GM12864 (cell line): ENCODE measurements around the gene GSN.

Source experiments
- DNase-seq: peaks from one replicate; pipeline ENCODE4 v3.0.0-alpha.2; 2011; ENCODE audit warnings: low read depth
- H3K4me3 ChIP-seq: 2 replicates; pipeline ENCODE4 v1.5.1; 2011; ENCODE audit warnings: mild to moderate bottlenecking, low read depth, low read length, control low read depth
- TF ChIP-seq, protein P1 (sequence below): IDR thresholded peaks from 2 replicates; pipeline ENCODE4 v1.5.1; 2011; ENCODE audit warnings: low read depth, mild to moderate bottlenecking, moderate library complexity, low read length, control low read depth, inconsistent platforms; ENCODE audit errors: missing control alignments

Gene GSN

DNA sequence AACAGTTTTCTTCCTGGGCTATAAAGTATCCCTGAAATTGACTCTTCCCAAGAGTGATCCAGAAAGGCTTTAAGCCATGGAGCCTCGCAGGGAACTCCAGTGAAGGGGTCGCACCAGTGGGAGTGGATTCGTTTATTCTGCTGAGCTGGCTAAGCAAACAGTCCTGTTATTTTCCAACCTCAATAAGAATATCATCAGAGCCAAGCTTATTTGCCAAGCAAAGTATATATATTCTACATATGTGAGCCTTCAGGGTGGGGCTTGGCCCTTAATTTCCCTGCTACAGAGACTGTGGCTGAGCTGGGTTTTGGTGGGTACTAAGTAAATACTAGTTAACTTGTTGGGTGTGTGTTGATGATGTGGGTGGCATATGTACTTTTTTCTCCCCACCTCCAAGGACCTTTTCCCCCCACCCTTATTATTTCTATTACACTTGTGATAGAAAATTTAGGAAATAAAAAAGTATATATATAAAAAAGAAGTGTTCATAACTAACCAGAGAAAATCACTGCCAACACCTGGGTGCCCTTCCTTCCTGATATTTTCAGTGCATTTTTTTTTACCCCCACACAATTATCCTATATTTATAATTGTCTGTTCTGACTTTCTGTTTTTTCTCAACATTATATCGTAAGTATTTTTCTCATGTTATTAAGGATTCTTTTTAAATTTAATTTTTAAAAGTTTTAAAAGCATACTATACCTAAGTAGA lies 5.3 kb downstream of the GSN start:
- TF ChIP-seq, protein P1, sequence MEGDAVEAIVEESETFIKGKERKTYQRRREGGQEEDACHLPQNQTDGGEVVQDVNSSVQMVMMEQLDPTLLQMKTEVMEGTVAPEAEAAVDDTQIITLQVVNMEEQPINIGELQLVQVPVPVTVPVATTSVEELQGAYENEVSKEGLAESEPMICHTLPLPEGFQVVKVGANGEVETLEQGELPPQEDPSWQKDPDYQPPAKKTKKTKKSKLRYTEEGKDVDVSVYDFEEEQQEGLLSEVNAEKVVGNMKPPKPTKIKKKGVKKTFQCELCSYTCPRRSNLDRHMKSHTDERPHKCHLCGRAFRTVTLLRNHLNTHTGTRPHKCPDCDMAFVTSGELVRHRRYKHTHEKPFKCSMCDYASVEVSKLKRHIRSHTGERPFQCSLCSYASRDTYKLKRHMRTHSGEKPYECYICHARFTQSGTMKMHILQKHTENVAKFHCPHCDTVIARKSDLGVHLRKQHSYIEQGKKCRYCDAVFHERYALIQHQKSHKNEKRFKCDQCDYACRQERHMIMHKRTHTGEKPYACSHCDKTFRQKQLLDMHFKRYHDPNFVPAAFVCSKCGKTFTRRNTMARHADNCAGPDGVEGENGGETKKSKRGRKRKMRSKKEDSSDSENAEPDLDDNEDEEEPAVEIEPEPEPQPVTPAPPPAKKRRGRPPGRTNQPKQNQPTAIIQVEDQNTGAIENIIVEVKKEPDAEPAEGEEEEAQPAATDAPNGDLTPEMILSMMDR, result no peak
- DNase-seq, result no peak
- no peak overlapping the region for H3K4me3 ChIP-seq

- no peak for DNase-seq
- H3K4me3 ChIP-seq, result no peak overlapping the region
- TF ChIP-seq, protein P1, result no peak
Measured at GRCh38 chr9:121274851-121275250, 6.9 kb downstream of the GSN start.

DNA sequence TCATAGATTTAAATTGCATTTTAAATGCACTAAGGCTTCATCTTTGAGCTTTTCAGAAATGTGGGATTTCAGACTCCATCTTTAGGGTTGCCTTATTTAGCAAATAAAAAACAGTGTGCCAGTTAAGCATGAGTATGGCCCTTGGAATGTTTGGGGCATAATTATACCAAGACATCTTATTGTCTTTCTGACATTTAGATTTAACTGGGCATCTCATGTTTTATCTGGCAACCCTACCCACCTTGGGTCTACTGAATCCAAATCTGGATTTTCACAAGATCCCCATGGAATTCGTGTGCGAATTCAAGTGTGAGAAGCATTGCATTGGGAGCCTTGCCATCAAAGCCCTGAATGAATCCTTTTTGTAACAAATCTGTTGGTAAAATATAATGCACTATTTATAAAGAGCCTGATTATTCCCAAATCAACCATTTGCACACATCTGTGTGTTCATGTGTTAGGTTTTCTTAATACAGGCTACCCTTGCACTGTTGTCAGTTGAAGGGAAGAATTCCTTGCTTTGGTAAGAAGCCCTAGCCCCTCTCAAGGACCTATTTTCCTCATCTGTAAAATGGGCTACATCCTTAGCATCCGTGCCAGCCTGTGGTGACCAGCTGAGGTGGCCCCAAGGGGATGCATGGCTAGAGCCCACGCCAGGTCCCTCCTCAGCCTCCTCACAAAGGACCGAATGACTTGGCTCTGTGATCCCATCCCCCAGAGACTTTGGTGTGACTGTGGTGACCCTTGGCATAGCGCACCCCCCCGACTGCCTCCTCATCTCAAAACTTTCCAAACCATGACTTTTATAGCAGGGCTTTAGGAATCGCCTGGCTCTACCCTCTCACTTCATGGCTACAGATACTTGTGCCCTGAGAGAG lies 8.1 kb downstream of the GSN start:
- TF ChIP-seq, protein P1, result no peak
- H3K4me3 ChIP-seq, result no peak overlapping the region
- DNase-seq, result no peak

DNA sequence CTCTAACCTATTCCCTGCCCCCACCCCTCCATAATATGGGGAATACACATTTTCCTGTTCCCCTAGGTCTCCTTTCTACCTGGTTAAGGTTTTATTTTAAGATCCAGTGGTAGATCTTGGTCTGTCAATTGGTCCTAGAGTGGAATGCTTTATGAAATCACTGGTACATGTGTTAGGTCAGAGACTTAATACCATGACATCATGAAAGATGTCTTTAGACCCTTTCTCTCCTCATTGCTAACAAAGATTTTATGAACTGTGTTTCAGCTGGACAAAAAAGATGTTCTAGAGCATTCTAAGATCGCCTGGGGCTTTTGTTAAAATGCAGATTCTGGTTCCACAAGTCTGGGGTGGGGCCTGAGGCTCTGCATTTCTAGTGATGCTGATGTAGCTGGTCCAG lies 9.1 kb downstream of the GSN start:
- H3K4me3 ChIP-seq, result no peak overlapping the region
- DNase-seq, result no peak
- TF ChIP-seq, protein P1, result no peak

DNA sequence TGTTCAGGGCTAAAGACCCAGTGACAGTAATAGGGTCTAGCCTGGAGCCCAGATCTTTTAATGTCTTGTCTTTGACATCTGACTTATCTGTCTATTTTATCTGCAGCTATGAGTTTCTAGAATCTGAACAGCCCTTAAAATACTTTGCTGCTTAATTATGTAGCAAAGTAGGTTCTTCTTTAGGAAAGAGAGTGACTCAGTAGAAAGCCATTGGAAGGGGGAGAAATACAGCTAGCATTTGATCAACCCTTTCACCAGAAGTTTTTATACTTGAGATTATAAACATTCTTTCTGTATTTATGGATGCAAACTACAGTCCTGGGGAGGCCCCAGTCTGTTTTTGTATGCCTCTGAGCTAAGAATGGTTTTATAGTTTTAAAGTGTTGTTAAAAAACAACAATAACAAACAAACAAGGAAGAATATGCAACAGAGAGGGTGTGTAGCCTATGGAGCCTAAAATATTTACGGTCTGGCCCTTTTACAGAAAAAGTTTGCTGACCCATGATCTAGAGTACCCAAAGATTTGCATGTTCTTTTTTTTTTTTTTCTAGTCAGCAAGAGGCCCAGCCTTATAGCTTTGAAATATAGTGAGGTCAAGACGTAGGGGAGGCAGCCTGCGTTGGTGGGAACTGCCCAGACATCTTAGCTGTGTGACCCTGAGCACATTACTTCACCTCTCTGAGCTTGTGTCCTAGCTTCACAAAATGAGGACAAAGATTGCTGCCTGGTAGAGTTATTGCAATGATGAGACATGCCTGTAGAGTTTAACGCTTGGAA lies 9.7 kb downstream of the GSN start:
- DNase-seq, result no peak
- no peak overlapping the region for H3K4me3 ChIP-seq
- TF ChIP-seq, protein P1, result no peak

DNA sequence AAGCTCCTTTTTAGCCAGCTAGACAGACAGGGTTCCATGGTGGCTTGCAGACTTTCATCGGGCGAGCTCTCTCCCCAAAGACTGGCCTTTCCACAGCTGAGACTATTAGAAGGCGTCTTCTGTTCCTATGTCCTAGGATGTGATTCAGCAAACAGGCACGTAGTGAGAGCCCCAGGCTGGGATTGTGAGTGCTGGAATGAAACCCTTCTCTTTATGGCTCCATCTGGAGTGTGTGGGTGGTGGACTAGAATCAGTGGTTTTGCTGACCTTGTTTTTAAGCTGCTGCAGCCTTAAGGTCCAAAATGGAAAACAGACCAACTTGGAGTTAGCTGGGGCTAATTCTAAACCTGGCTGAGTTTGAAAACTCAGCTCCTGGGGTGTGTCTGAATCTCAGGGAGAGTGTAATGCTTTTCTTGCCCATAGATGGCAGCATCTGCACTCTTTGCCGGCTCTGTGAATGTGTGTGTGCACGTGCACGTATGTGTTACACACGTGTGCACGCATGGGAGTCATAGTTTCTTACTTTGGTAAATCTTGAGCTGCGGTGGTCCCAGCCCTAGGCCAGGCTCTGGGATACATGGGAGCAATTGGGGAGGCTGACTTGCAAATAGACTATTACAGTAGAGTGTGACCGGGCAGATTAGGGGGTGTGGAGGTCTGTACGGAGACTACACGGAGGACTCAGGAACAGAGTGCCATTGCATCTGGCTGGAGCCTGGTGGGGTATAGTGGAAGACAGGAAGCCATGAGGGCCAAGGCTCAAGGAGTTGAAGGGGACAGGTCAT lies 10.7 kb downstream of the GSN start:
- no peak overlapping the region for H3K4me3 ChIP-seq
- DNase-seq, result peak; percentile 13
- TF ChIP-seq, protein P1, result peak; percentile 84
